Activated T-cell treated with anti-CD3 and anti-CD28 coated beads for 1 hour (primary cell): ENCODE results near the gene LGALS4.
A peak's percentile ranks its signal among the peaks of the same experiment; 100 is the strongest.
"Not testable (repeated sequence)": the region's sequence is repeated elsewhere in the genome, so short reads cannot be mapped to it uniquely, and the experiment has no call there.

Experiments used
- DNase-seq: peaks from one replicate; pipeline ENCODE4 v3.0.0-alpha.2; 2020; ENCODE audit warnings: low read depth

LGALS4 gene

GRCh38 chr19:38812841-38813320, at the start of gene LGALS4:
Gene LGALS4, minus strand, starts transcription at chr19:38812945. Its CDS starts 59 bp downstream, at chr19:38812886.
- DNase-seq: no peak

- no peak for DNase-seq
These were observed 48.6 kb upstream of the LGALS4 start for GRCh38 chr19:38861368-38861767.

GRCh38 chr19:38859631-38860204, 47.0 kb upstream of the LGALS4 start:
- DNase-seq: not testable (repeated sequence)

GRCh38 chr19:38856813-38857212, 44.1 kb upstream of the LGALS4 start:
- no peak for DNase-seq

GRCh38 chr19:38855751-38856150, 43.0 kb upstream of the LGALS4 start:
- DNase-seq: not testable (repeated sequence)

GRCh38 chr19:38854961-38855360, 42.2 kb upstream of the LGALS4 start:
- not testable (repeated sequence) for DNase-seq

GRCh38 chr19:38853214-38853613, 40.5 kb upstream of the LGALS4 start:
- DNase-seq: no peak

- peak; percentile 39 for DNase-seq
These were observed 39.7 kb upstream of the LGALS4 start for GRCh38 chr19:38852231-38853044.

GRCh38 chr19:38851622-38852230, 39.0 kb upstream of the LGALS4 start:
- peak; percentile 85 for DNase-seq

- DNase-seq: no peak
These were observed 38.4 kb upstream of the LGALS4 start for GRCh38 chr19:38850976-38851621.

- DNase-seq: peak; percentile 96
These were observed 37.8 kb upstream of the LGALS4 start for GRCh38 chr19:38850436-38850975.

GRCh38 chr19:38849860-38850435, 37.2 kb upstream of the LGALS4 start, which contains the start of gene HNRNPL:
Gene HNRNPL, minus strand, starts transcription at chr19:38849986. Its CDS starts 20 bp downstream, at chr19:38849966.
- peak; percentile 98 for DNase-seq

GRCh38 chr19:38849147-38849859, 36.6 kb upstream of the LGALS4 start:
- peak; percentile 98 for DNase-seq

GRCh38 chr19:38848299-38849146, 35.8 kb upstream of the LGALS4 start:
- DNase-seq: no peak

GRCh38 chr19:38846097-38846496, 33.4 kb upstream of the LGALS4 start:
- no peak for DNase-seq

- DNase-seq: no peak
These were observed 32.8 kb upstream of the LGALS4 start for GRCh38 chr19:38845374-38846024.

- DNase-seq: no peak
These were observed 31.4 kb upstream of the LGALS4 start for GRCh38 chr19:38844093-38844686.

GRCh38 chr19:38843175-38843758, 30.5 kb upstream of the LGALS4 start:
- DNase-seq: no peak
